Endothelial cell (in vitro differentiated cells): Measurements from ENCODE around the gene TMEM272. TPM values are rescaled to one million over a fixed set of nuclear protein-coding genes. Genes with fewer than 3 reads are reported as not detected.

Experiments used
- DNase-seq: peaks from one replicate; pipeline ENCODE4 v3.0.0; 2021; ENCODE audit warnings: low spot score
- H3K27ac Mint-ChIP-seq: one replicate; pipeline ENCODE4 v1.8.0; 2021; ENCODE audit warnings: mixed read lengths, inconsistent platforms; ENCODE audit not compliant: unreplicated experiment
- H3K27me3 Mint-ChIP-seq: one replicate; pipeline ENCODE4 v1.8.0; 2021; ENCODE audit warnings: mild to moderate bottlenecking, moderate library complexity, mixed read lengths, inconsistent platforms; ENCODE audit not compliant: unreplicated experiment
- H3K36me3 Mint-ChIP-seq: one replicate; pipeline ENCODE4 v1.8.0; 2021; ENCODE audit warnings: mild to moderate bottlenecking, low read depth, mixed read lengths, inconsistent platforms; ENCODE audit not compliant: unreplicated experiment
- H3K4me1 Mint-ChIP-seq: one replicate; pipeline ENCODE4 v1.8.0; 2021; ENCODE audit warnings: mild to moderate bottlenecking, mixed read lengths, inconsistent platforms; ENCODE audit not compliant: unreplicated experiment
- H3K4me3 Mint-ChIP-seq: one replicate; pipeline ENCODE4 v1.8.0; 2021; ENCODE audit warnings: mild to moderate bottlenecking, mixed read lengths, inconsistent platforms; ENCODE audit not compliant: unreplicated experiment
- H3K9me3 Mint-ChIP-seq: one replicate; pipeline ENCODE4 v1.8.0; 2021; ENCODE audit warnings: mixed read lengths, inconsistent platforms; ENCODE audit not compliant: unreplicated experiment
- total RNA-seq: library from RNA; stranded (reverse); fragmentation: NEBNext Ultra II Directional; extraction: Animal tissue kit (Norgen Biotek cat#: 25700); gene quantifications from one replicate; pipeline ENCODE4 v1.2.1, GENCODE V29; 2021; ENCODE audit not compliant: unreplicated experiment
- TF ChIP-seq, protein P1 (sequence below): fragments of 200-600 bp; sonication (generic); IDR thresholded peaks from one replicate; pipeline ENCODE4 v1.5.0; 2021; ENCODE audit warnings: antibody characterized with exemption; ENCODE audit not compliant: unreplicated experiment

TMEM272 gene
- total RNA-seq, 1 donor from 2014 or later: 0.15 TPM

DNA sequence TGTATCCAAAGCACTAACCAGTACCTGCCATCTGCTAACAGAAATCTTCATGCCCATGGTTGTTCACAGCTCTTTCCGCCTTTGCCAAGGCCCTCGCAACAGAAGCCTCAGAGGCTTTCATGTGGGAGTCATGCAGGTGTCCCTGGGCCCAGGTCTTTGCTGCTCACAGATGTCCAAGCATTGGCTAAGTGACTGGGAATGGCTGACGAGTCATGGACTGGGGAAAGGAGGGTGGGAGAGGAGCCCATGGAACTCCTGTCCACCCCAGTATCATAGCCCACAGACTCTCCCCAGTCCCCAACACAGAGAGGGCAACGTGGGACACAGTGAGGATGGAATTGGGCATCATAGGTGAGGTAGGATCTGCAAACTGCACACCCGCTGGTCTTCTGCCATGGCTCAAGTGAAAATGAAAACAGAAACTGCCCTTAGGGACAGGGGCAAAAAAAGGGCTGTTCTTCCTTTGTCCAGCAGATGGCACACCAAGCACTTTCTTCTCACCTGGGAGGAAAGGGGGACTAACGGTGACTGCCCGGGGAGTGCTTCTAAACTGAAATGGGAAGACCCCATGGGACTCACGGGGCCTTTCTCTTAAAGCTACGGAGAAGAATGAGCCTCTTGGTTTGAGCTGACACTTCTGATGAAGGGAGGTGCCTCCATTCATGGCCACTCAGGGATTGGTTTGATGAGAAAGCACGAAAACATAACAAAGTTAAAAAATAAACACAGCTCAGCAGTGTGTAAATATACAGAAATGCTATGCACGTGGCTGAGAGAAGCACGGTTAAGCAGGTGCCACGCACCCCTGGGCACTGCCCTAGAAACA lies 29.9 kb downstream of the TMEM272 start:
- peak; percentile 73 for DNase-seq
- peaks cover 6% of the 10 kb centered on the region for H3K27me3 Mint-ChIP-seq
- no peaks in the 10 kb centered on the region for H3K36me3 Mint-ChIP-seq
- peaks cover 30% of the 10 kb centered on the region for H3K4me1 Mint-ChIP-seq
- TF ChIP-seq, protein P1, sequence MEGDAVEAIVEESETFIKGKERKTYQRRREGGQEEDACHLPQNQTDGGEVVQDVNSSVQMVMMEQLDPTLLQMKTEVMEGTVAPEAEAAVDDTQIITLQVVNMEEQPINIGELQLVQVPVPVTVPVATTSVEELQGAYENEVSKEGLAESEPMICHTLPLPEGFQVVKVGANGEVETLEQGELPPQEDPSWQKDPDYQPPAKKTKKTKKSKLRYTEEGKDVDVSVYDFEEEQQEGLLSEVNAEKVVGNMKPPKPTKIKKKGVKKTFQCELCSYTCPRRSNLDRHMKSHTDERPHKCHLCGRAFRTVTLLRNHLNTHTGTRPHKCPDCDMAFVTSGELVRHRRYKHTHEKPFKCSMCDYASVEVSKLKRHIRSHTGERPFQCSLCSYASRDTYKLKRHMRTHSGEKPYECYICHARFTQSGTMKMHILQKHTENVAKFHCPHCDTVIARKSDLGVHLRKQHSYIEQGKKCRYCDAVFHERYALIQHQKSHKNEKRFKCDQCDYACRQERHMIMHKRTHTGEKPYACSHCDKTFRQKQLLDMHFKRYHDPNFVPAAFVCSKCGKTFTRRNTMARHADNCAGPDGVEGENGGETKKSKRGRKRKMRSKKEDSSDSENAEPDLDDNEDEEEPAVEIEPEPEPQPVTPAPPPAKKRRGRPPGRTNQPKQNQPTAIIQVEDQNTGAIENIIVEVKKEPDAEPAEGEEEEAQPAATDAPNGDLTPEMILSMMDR: peak; percentile 81
- H3K27ac Mint-ChIP-seq: no peak overlapping the region
- no peak overlapping the region for H3K4me3 Mint-ChIP-seq
- H3K9me3 Mint-ChIP-seq: no peaks in the 10 kb centered on the region

DNA sequence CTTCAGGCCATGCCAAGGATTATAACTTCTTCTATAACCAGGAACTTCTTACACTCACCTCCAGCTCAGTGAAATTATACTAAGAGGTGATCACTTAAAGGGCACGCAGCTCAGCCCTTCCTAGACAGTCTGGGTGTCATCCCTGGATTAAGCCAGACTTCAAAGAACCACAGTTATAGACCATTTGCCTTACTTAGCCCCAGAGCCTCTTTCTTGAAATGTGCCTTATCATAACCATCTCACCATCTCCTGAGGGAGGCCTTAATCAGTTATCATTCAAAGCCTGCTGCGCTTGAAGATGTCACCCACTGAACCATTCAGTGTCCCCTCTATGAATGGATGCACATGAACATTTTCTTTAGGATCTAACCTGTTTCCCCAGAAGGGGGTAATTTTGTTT lies 30.9 kb downstream of the TMEM272 start:
- no peak for DNase-seq
- TF ChIP-seq, protein P1: no peak
- Mint-ChIP-seq H3K4me3 (no peak overlapping the region), H3K9me3 (no peaks in the 10 kb centered on the region), H3K27me3 (peaks cover 4% of the 10 kb centered on the region), H3K36me3 (no peaks in the 10 kb centered on the region), H3K27ac (no peak overlapping the region), H3K4me1 (peaks cover 30% of the 10 kb centered on the region)

DNA sequence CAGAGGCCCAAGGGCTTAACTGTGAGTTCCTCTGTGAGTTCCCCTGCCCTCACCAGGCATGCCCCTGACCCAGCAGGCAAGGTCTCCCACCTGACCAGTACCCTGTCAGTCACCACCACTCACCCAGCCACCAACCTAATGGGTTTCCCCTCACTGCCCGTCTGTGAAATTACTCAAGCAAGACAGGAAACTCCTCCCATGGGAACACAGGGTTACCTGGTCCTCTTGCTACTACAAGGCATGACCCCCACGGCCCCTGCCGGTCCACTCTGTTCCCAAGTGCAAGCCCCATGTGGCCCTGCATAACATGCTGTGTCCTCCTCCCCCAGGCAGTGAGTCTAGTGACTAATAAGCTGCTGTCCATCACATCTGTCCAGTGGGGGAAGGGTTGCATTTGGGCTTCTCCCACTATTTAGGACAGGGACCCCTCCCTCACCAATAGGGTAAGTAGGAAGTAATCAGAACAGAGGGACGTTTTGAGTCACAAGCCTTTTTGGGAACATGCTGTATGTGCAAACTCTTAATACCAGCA lies 33.0 kb downstream of the TMEM272 start:
- peaks cover 33% of the 10 kb centered on the region for H3K4me1 Mint-ChIP-seq
- DNase-seq: no peak

DNA sequence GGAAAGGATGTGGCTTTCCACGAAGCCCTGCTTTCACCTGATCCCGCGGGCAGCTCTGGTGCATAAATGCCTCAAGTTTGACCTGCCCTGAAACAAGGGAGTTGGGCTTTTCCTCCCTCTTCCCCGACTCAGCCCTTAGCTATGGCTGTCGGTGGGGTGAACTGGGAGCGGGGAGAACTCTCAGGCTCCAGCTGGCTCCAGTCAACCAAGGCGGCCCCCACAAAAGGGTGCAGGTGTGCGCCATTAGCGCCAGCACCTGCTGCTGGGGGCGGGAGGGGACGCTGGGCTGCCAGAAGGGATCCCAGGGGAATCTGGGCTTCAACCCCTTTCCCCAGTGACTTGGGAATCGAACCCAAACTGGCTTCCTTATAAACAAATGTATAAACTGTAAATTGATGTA lies 33.9 kb downstream of the TMEM272 start:
- Mint-ChIP-seq H3K27me3 (peaks cover 3% of the 10 kb centered on the region), H3K36me3 (no peaks in the 10 kb centered on the region), H3K4me3 (no peak overlapping the region), H3K4me1 (peaks cover 32% of the 10 kb centered on the region), H3K27ac (peak overlapping the region; percentile 51), H3K9me3 (no peaks in the 10 kb centered on the region)
- TF ChIP-seq, protein P1: no peak
- DNase-seq: no peak

More for the DNA sequence above, 33.0 kb downstream of the TMEM272 start:
- Mint-ChIP-seq H3K4me3 (no peak overlapping the region), H3K36me3 (no peaks in the 10 kb centered on the region), H3K27me3 (peaks cover 2% of the 10 kb centered on the region), H3K9me3 (no peaks in the 10 kb centered on the region), H3K27ac (peak overlapping the region; percentile 51)
- TF ChIP-seq, protein P1: no peak

DNA sequence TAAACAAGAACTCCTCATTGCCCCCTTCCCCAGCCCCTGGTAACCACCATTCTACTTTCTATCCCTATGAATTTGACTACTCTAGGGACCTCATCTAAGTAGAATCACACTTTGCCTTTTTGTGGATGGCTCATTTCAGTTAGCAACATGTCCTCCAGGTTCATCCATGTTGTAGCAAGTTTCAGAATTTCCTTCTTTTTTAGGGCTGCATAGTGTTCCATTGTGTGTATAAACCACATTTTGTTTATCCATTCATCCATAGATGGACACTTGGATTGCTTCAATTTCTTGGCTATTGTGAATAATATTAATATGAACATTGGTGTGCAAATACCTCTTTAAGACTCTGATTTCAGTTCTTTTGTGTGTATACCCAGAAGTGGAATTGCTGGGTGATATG lies 36.2 kb downstream of the TMEM272 start:
- Mint-ChIP-seq H3K27me3 (peaks cover 7% of the 10 kb centered on the region), H3K36me3 (peaks cover 5% of the 10 kb centered on the region), H3K4me1 (peaks cover 41% of the 10 kb centered on the region), H3K27ac (no peak overlapping the region), H3K9me3 (no peaks in the 10 kb centered on the region), H3K4me3 (no peak overlapping the region)
- TF ChIP-seq, protein P1: no peak
- DNase-seq: no peak
